ENCODE measurements around the gene ANGPTL8. TPM values are rescaled to one million over a fixed set of nuclear protein-coding genes. Genes with fewer than 3 reads are reported as not detected.

The ANGPTL8 gene
- total and polyA plus RNA-seq, 2 experiments from 2014 or later, result not detected

DNA sequence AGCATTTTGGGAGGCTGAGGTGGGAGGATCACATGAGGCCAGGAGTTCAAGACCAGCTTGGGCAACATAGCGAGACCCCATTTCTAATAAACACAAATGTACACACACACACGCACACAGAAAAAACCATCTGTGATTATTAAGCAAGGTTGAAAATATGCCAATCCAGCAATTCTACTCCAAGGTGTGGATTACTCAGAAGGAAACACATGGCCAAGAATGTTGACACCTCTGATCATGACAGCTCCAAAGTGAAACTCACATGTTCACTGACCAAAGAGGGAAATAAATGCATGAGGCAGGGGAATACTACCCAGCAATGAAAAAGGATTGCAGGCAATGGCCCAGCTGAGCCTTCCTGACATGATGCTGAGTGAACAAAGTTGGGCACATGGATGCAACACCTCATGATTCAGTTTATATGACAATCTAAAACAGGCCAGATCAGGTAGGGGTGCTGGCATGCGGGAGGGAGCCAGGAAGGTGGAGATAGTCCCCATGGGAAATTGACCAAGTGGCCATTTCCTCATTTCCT lies 18.5 kb downstream of the ANGPTL8 start:
- Histone ChIP-seq H2AFZ (no peak overlapping the region), H3F3A (replicated peaks; ENCODE audit: low read depth) (no peaks in the 10 kb centered on the region), H3K79me2 (replicated peaks; ENCODE audit: insufficient read depth) (peaks cover 19% of the 10 kb centered on the region), H3K36me3 (ENCODE audit: insufficient read depth) (no peaks in the 10 kb centered on the region), H3K27ac (ENCODE audit: low read depth) (no peak overlapping the region; the same call in 1 of the 2 replicates), H3K4me3 (no peak overlapping the region), H3K9me2 (ENCODE audit: insufficient read depth) (no peaks in the 10 kb centered on the region), H4K20me1 (replicated peaks; ENCODE audit: insufficient read depth) (no peaks in the 10 kb centered on the region; the same call in none of the 2 replicates), H3K4me1 (ENCODE audit: insufficient read depth) (no peaks in the 10 kb centered on the region), H3K27me3 (ENCODE audit: insufficient read depth) (no peaks in the 10 kb centered on the region), H3K4me2 (no peak overlapping the region)
- Mint-ChIP-seq H3K4me3 (no peak overlapping the region), H3K27me3 (ENCODE audit: insufficient read depth, low read depth, poor library complexity) (peaks cover 10% of the 10 kb centered on the region), H3K9me3 (no peaks in the 10 kb centered on the region), H3K4me1 (peaks cover 7% of the 10 kb centered on the region; the same call in 1 of the 3 replicates), H3K36me3 (ENCODE audit: low read depth) (peaks cover 4% of the 10 kb centered on the region; the same call in 2 of the 3 replicates), H3K27ac (no peak overlapping the region)
- no peak for DNase-seq (ENCODE audit: low spot score)
- ATAC-seq, result no peak
- no peak for TF ChIP-seq STAT1 (IDR thresholded peaks at IDR 0.05; ENCODE audit: unreplicated experiment)
- TF ChIP-seq, protein P1, sequence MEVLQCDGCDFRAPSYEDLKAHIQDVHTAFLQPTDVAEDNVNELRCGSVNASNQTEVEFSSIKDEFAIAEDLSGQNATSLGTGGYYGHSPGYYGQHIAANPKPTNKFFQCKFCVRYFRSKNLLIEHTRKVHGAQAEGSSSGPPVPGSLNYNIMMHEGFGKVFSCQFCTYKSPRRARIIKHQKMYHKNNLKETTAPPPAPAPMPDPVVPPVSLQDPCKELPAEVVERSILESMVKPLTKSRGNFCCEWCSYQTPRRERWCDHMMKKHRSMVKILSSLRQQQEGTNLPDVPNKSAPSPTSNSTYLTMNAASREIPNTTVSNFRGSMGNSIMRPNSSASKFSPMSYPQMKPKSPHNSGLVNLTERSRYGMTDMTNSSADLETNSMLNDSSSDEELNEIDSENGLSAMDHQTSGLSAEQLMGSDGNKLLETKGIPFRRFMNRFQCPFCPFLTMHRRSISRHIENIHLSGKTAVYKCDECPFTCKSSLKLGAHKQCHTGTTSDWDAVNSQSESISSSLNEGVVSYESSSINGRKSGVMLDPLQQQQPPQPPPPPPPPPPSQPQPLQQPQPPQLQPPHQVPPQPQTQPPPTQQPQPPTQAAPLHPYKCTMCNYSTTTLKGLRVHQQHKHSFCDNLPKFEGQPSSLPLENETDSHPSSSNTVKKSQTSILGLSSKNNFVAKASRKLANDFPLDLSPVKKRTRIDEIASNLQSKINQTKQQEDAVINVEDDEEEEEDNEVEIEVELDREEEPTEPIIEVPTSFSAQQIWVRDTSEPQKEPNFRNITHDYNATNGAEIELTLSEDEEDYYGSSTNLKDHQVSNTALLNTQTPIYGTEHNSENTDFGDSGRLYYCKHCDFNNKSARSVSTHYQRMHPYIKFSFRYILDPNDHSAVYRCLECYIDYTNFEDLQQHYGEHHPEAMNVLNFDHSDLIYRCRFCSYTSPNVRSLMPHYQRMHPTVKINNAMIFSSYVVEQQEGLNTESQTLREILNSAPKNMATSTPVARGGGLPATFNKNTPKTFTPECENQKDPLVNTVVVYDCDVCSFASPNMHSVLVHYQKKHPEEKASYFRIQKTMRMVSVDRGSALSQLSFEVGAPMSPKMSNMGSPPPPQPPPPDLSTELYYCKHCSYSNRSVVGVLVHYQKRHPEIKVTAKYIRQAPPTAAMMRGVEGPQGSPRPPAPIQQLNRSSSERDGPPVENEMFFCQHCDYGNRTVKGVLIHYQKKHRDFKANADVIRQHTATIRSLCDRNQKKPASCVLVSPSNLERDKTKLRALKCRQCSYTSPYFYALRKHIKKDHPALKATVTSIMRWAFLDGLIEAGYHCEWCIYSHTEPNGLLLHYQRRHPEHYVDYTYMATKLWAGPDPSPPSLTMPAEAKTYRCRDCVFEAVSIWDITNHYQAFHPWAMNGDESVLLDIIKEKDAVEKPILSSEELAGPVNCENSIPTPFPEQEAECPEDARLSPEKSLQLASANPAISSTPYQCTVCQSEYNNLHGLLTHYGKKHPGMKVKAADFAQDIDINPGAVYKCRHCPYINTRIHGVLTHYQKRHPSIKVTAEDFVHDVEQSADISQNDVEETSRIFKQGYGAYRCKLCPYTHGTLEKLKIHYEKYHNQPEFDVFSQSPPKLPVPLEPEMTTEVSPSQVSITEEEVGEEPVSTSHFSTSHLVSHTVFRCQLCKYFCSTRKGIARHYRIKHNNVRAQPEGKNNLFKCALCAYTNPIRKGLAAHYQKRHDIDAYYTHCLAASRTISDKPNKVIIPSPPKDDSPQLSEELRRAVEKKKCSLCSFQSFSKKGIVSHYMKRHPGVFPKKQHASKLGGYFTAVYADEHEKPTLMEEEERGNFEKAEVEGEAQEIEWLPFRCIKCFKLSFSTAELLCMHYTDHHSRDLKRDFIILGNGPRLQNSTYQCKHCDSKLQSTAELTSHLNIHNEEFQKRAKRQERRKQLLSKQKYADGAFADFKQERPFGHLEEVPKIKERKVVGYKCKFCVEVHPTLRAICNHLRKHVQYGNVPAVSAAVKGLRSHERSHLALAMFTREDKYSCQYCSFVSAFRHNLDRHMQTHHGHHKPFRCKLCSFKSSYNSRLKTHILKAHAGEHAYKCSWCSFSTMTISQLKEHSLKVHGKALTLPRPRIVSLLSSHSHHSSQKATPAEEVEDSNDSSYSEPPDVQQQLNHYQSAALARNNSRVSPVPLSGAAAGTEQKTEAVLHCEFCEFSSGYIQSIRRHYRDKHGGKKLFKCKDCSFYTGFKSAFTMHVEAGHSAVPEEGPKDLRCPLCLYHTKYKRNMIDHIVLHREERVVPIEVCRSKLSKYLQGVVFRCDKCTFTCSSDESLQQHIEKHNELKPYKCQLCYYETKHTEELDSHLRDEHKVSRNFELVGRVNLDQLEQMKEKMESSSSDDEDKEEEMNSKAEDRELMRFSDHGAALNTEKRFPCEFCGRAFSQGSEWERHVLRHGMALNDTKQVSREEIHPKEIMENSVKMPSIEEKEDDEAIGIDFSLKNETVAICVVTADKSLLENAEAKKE (CRISPR knock-in tag; IDR thresholded peaks at IDR 0.05), result no peak
- no peak for TF ChIP-seq EZH2 (IDR thresholded peaks at IDR 0.05; ENCODE audit: low read depth, unreplicated experiment)
- TF ChIP-seq, protein P2, sequence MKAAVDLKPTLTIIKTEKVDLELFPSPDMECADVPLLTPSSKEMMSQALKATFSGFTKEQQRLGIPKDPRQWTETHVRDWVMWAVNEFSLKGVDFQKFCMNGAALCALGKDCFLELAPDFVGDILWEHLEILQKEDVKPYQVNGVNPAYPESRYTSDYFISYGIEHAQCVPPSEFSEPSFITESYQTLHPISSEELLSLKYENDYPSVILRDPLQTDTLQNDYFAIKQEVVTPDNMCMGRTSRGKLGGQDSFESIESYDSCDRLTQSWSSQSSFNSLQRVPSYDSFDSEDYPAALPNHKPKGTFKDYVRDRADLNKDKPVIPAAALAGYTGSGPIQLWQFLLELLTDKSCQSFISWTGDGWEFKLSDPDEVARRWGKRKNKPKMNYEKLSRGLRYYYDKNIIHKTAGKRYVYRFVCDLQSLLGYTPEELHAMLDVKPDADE (IDR thresholded peaks at IDR 0.05), result no peak
- TF ChIP-seq EZH2phosphoT487 (IDR thresholded peaks at IDR 0.05; ENCODE audit: unreplicated experiment), result no peak
- TF ChIP-seq, protein P3, sequence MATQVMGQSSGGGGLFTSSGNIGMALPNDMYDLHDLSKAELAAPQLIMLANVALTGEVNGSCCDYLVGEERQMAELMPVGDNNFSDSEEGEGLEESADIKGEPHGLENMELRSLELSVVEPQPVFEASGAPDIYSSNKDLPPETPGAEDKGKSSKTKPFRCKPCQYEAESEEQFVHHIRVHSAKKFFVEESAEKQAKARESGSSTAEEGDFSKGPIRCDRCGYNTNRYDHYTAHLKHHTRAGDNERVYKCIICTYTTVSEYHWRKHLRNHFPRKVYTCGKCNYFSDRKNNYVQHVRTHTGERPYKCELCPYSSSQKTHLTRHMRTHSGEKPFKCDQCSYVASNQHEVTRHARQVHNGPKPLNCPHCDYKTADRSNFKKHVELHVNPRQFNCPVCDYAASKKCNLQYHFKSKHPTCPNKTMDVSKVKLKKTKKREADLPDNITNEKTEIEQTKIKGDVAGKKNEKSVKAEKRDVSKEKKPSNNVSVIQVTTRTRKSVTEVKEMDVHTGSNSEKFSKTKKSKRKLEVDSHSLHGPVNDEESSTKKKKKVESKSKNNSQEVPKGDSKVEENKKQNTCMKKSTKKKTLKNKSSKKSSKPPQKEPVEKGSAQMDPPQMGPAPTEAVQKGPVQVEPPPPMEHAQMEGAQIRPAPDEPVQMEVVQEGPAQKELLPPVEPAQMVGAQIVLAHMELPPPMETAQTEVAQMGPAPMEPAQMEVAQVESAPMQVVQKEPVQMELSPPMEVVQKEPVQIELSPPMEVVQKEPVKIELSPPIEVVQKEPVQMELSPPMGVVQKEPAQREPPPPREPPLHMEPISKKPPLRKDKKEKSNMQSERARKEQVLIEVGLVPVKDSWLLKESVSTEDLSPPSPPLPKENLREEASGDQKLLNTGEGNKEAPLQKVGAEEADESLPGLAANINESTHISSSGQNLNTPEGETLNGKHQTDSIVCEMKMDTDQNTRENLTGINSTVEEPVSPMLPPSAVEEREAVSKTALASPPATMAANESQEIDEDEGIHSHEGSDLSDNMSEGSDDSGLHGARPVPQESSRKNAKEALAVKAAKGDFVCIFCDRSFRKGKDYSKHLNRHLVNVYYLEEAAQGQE (IDR thresholded peaks at IDR 0.05; ENCODE audit: unreplicated experiment), result no peak
- no peak for TF ChIP-seq JUNB (IDR thresholded peaks at IDR 0.05; ENCODE audit: unreplicated experiment)
- TF ChIP-seq ZNF114 (CRISPR knock-in tag; IDR thresholded peaks at IDR 0.05), result no peak
- TF ChIP-seq NANOG (IDR thresholded peaks at IDR 0.05; ENCODE audit: borderline replicate concordance), result no peak
- no peak for TF ChIP-seq ZNF331 (CRISPR knock-in tag; IDR thresholded peaks at IDR 0.05; ENCODE audit: low read depth)
- no peak for TF ChIP-seq POLR2AphosphoS5 (IDR thresholded peaks at IDR 0.05; ENCODE audit: low read depth)
- TF ChIP-seq, protein P4, sequence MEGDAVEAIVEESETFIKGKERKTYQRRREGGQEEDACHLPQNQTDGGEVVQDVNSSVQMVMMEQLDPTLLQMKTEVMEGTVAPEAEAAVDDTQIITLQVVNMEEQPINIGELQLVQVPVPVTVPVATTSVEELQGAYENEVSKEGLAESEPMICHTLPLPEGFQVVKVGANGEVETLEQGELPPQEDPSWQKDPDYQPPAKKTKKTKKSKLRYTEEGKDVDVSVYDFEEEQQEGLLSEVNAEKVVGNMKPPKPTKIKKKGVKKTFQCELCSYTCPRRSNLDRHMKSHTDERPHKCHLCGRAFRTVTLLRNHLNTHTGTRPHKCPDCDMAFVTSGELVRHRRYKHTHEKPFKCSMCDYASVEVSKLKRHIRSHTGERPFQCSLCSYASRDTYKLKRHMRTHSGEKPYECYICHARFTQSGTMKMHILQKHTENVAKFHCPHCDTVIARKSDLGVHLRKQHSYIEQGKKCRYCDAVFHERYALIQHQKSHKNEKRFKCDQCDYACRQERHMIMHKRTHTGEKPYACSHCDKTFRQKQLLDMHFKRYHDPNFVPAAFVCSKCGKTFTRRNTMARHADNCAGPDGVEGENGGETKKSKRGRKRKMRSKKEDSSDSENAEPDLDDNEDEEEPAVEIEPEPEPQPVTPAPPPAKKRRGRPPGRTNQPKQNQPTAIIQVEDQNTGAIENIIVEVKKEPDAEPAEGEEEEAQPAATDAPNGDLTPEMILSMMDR (conservative IDR thresholded peaks at IDR 0.05; ENCODE audit: low read depth in 2 of 2), result no peak
- no peak for TF ChIP-seq CREB1 (CRISPR knock-in tag; IDR thresholded peaks at IDR 0.05; ENCODE audit: low read depth)
